GM06990 (cell line): ENCODE data around the gene PTTG1IP.
"Not testable (repeated sequence)": the region's sequence is repeated elsewhere in the genome, so short reads cannot be mapped to it uniquely, and the experiment has no call there.

Experiments
- DNase-seq: peaks from one replicate; pipeline ENCODE4 v3.0.0-alpha.2; 2011; ENCODE audit not compliant: insufficient read length; ENCODE audit errors: extremely low read depth
- H3K27me3 ChIP-seq: replicated peaks from 2 replicates; pipeline ENCODE4 v1.6.0; 2011; ENCODE audit warnings: low read length; ENCODE audit not compliant: control insufficient read depth, insufficient read depth
- H3K36me3 ChIP-seq: 2 replicates; pipeline ENCODE4 v1.5.1; 2011; ENCODE audit warnings: low read length; ENCODE audit not compliant: control insufficient read depth, insufficient read depth
- H3K4me3 ChIP-seq: replicated peaks from 2 replicates; pipeline ENCODE4 v1.5.1; 2011; ENCODE audit warnings: low read depth, mild to moderate bottlenecking, control low read depth, low read length
- CTCF ChIP-seq: IDR thresholded peaks from 2 replicates; pipeline ENCODE4 v1.5.1; 2011; ENCODE audit warnings: low read length, control low read depth, mild to moderate bottlenecking, inconsistent platforms; ENCODE audit not compliant: insufficient read depth, poor library complexity, severe bottlenecking

The PTTG1IP gene

GRCh38 chr21:44883250-44883649 lies 9.8 kb upstream of the PTTG1IP start:
- DNase-seq, result no peak
- TF ChIP-seq CTCF, result no peak

GRCh38 chr21:44881198-44881872 lies 7.8 kb upstream of the PTTG1IP start:
- no peak for DNase-seq
- no peaks in the 10 kb centered on the region for H3K27me3 ChIP-seq
- no peak for TF ChIP-seq CTCF
- peaks cover 2% of the 10 kb centered on the region; the same call in 1 of the 2 replicates for H3K36me3 ChIP-seq
- H3K4me3 ChIP-seq, result no peak overlapping the region

More at GRCh38 chr21:44883250-44883649, 9.8 kb upstream of the PTTG1IP start:
- Histone ChIP-seq H3K36me3 (peaks cover 13% of the 10 kb centered on the region; the same call in 1 of the 2 replicates), H3K4me3 (no peak overlapping the region), H3K27me3 (no peaks in the 10 kb centered on the region)

DNA sequence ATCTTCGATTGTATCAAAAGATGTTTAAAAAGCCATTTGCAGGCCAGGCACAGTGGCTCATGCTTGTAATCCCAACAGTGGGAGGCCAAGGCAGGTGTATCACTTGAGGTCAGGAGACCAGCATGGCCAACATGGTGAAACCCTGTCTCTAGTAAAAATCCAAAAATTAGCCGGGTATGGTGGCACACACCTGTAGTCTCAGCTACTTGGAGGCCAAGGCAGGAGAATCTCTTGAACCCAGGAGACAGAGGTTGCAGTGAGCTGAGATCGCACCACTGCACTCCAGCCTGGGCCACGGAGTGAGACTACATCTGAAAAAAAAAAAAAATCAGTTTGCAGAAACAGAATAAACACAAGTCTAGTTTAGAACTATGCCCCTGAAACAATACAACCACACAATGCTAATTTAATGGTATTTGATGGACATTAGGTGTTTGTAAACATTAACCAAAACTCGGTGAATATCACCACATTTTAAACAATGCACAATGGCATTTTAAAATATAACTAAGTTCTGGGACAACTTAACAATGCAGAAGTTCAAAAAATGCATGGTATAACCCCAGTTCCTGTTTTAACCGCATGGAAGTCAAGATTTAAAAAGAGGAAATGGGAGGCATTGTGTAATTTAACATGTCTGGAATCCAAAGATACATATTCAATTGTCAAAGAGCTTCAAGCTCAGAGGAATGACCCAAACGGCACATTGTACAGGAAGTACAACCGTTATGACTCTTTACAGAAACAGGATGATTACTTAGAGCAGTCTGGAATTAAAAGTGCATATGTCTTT lies 7.1 kb upstream of the PTTG1IP start:
- no peak for TF ChIP-seq CTCF
- DNase-seq, result no peak
- no peaks in the 10 kb centered on the region; the same call in 1 of the 2 replicates for H3K36me3 ChIP-seq
- H3K4me3 ChIP-seq, result no peak overlapping the region
- no peaks in the 10 kb centered on the region for H3K27me3 ChIP-seq

DNA sequence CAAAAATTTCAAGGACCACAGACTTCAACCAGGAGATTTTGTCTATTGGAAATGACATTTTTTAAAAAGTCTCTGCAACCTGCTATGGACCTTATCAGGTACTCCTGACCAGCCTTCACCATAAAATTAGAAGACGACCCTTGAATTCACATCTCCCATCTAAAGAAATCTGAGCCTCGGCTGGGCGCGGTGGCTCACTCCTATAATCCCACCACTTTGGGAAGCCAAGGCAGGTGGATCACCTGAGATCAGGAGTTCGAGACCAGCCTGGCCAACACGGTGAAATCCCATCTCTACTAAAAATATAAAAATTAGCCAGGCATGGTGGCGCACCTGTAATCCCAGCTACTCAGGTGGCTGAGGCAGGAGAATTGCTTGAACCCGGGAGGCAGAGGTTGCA lies 5.7 kb upstream of the PTTG1IP start:
- DNase-seq, H3K4me3 ChIP-seq, H3K27me3 ChIP-seq, H3K36me3 ChIP-seq: not testable (repeated sequence)

DNA sequence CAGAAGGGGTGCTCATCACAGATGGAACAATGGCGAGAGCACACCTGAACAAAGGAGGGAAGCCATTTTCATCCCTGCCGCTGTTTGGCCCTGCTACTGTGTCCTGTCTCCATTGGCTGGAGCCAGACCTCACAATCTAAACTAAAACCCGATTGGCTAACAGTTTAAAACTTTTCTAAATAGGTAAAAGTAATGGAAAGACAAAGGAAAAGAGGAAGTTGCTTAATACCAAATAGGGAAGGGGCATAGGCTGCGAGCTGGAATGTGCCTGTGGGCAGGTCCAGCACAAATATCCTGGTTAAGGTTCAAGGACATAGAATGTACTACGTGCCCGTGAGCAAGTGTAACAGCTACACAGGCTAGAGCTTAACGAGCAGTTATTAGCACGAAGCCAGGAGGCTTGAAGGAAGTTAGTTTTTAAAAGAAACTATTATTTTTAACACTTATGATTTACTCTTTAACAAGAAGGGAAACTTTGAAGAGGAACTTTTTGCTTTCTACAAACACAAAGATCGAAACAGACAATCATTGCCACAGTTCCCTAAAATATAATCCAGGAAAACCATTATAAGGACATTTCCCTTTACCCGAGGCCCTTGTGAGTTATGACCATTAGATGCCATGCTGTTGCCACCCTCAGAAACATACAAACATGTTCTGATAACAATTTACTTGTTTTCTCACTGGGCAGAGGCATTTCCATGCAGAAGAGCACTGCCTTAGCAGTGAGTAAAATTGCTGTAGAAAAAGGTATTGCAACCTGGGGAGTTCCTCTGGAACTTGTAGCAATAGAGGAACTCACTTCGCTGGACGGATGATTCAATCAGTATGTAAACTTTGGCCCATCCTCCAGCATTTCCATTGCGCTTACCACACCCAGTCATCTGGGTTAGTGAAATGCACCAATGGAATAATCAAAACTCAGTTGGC lies 4.8 kb upstream of the PTTG1IP start:
- no peak overlapping the region for H3K4me3 ChIP-seq
- H3K27me3 ChIP-seq, result no peaks in the 10 kb centered on the region
- no peaks in the 10 kb centered on the region for H3K36me3 ChIP-seq
- no peak for DNase-seq
- TF ChIP-seq CTCF, result no peak
